Germinal center (tissue), 1 donor: ENCODE measurements around the gene ZNF337.
"Not testable (repeated sequence)": the region's sequence is repeated elsewhere in the genome, so short reads cannot be mapped to it uniquely, and the experiment has no call there.

ENCODE experiments used
- DNase-seq: peaks from one replicate; pipeline ENCODE4 v3.0.0; 2012; ENCODE audit warnings: mixed read lengths, low spot score

The ZNF337 gene

DNA sequence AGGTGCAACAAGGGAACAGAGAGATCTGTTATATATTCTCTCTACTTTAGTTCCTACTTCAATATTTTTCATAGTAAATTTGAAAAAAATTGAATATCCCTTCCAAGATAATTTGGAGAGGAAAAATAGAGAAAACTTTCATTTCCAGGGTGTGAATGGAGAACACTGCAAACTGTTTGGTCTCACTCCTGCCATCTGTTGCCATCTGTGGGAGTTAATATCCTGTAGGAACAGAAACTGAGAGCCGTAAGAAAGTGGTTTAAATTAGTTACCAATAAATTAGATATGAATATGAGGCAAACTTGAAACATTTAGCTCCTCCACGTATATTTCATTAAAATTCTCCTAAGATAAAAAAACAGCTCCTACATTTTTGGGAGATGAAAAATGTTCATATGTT lies 4.2 kb downstream of the ZNF337 start:
- DNase-seq, result no peak

- no peak for DNase-seq
Observed at GRCh38 chr20:25690427-25690826, 6.2 kb downstream of the ZNF337 start.

GRCh38 chr20:25686081-25687067 lies 10.3 kb downstream of the ZNF337 start:
- DNase-seq, result no peak

DNA sequence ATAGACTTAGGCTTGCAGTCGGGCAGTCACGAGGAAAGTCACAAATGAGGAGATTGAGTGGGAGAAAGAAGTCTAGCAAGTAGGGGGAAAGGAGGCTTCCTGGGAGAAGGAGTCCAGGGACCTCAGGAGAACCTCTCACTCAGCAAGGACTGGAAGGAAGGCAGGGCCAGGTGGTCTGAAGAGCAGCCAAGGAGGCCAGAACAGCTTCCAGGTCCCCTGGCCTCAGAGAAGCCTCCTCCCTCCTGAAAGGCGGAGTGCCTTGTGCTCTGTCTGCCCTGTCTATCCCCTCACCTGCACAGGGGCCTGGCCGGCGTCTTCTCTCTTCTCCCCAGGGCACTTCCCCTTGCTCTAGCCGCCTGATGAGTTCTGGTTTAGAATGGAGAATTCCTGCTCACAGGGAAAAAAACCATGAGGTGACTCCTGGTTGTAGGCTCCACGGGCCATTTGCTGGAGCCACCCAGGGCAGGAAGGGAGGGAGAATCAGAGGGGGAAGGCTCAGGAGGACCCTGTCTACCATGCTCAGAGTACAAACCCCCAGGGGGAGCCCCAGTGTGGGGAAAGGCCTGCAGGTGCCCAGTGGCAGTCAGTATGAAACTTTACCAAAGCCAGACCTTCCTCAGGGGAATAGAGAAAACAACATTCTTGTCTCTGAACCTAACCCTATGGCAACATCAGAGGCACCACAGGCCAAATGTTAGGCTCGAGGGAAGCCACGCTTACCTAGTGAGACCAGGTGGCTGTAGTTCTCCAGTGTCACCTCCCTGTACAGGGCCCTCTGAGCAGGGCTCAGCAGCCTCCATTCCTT lies 11.2 kb downstream of the ZNF337 start:
- peak; percentile 39 for DNase-seq

GRCh38 chr20:25683826-25684225 lies 12.8 kb downstream of the ZNF337 start:
- DNase-seq, result not testable (repeated sequence)

DNA sequence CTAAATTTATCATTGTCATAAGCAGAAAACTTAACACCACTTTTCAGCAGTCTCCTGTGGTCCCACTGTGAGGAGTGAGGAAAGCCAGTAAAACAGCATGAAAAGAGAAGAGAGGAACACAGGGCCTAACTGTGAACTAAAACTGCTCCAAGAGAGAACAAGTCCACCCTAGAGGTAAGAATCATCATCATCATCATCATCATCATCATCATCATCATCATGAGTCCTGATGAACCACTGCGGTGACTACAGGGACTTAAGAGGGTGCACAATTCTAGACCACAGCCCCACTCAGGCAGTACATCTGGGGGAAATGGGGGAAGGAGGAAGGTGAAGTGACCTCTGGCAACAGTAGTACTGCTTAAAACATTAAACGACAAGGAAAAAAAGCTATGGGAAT lies 13.6 kb downstream of the ZNF337 start:
- no peak for DNase-seq

DNA sequence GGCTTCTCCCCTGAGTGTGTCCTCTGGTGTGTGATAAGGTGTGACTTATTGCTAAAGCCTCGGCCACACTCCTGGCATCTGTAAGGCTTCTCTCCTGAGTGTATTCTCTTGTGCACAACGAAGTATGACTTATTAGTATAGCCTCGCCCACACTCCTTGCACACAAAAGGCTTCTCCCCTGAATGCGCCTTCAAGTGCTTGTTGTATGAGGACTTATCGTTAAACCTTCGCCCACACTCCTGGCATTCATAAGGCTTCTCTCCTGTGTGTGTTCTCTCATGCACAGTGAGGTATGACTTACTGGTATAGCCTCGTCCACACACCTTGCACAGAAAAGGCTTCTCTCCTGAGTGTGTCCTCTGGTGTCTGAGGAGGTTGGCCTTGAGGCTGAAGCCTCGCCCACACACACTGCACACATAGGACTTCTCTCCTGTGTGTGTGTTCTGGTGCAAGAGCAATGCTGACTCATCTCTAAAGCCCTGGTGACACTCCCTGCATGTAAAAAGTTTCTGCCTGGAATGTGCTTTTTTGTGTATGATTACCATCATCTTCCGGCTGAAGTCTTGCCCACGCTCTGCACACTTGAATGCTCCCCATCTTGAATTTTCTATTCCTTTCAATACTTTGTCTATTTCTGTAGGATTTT lies 20.4 kb downstream of the ZNF337 start:
- DNase-seq, result no peak

- no peak for DNase-seq
Observed at GRCh38 chr20:25675161-25675560, 21.5 kb downstream of the ZNF337 start.

DNA sequence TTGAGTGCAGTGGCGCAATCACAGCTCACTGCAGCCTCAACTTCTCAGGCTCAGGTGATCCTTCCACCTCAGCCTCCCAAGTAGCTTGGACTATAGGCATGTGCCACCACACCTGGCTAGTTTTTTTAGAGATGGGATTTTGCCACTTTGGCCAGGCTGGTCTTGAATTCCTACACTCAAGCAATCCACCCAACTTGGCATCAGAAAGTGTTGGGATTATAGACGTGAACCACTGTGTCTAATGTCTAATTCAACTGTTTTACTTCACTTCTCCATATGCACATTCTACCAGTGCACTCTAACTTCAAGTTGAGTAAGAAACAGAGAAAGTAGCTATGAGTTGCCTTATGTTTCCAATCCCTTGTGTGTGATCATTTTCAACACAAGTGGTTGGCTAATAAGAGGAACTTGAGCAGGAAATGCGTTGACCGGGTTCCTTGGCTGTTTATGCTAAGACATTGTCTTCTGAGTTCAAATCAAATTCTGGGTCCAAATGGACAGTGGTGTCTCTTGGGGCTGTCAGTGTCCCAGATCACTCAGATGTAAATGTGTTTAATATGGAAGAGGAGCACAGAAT lies 23.9 kb downstream of the ZNF337 start:
- DNase-seq, result no peak

- no peak for DNase-seq
Observed at GRCh38 chr20:25669826-25670422, 26.7 kb downstream of the ZNF337 start.

DNA sequence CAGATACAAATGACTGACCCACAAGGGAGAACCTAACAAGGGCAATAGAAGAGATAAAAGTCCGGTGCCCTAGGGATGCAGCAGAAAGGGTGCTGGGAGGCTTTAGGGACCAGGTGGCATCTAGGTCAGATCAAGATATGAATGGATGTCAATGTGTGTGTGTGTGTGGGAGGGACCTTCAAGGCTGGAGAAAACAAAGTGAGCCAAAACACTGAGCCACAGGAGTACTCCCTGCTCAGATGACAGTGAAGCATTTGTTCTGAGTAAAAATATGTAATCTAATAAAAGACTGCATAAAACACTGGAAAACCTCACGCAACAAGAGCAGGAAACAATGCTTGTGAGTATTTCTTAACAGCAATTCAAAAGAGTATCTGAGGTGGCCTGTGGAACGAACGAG lies 28.2 kb downstream of the ZNF337 start:
- no peak for DNase-seq

DNA sequence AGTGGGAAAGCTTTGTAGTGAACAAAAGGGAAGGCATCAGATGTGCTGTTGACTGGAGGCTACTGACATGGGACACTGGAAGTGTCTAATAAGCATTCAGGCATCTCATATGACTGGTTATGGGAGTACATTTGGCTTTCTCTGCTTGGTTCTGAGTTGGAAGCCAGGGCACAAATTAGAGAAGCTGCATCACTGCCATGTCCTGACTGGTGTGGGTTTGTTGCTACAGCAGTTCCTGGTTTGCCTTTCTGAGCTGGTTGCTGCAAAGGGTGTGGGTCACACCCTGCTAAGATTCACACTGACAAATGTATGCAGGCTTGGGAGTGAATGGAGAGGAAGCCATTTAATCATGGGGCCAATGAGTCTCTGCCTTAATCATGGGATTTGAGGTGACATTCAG lies 36.7 kb downstream of the ZNF337 start:
- no peak for DNase-seq

DNA sequence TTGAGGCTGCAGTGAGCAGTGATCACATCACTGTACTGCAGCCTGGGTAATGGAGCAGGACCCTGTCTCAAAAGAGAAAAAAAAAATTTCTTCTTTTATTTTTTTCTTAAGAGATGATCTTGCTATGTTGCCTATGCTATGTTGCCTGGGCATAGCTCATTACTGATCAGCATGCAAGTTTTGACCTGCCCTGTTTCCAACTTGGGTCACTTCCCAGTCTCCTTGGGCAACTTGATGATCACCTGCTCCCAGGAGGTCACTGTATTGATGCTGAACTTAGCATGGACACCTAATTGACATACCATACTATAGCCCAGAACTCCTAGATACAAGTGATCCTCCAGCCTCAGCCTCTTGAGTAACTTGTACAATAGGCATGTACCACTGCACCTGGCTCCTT lies 42.2 kb downstream of the ZNF337 start:
- DNase-seq, result no peak

GRCh38 chr20:25652866-25653265 lies 43.8 kb downstream of the ZNF337 start:
- not testable (repeated sequence) for DNase-seq

- no peak for DNase-seq
Observed at GRCh38 chr20:25644814-25645213, 51.8 kb downstream of the ZNF337 start.

DNA sequence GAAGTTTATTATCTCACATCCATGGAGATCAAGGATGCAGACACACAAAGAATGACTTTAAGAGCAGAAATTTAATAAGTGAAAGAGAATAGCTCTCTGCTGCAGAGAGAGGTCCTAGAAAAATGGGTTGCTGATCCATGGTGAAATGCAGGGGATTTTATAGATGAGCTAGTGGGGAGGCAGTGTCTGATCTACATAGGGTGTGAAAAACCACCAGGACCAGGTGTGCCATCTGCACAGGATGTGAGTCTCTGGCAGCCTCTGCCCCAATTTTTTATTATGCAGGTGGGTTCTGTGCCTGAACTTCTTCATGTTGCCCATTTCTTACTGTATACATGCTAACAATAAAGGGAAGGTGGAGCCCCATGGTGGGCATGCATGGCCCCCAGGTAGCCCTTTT lies 52.9 kb downstream of the ZNF337 start:
- no peak for DNase-seq

DNA sequence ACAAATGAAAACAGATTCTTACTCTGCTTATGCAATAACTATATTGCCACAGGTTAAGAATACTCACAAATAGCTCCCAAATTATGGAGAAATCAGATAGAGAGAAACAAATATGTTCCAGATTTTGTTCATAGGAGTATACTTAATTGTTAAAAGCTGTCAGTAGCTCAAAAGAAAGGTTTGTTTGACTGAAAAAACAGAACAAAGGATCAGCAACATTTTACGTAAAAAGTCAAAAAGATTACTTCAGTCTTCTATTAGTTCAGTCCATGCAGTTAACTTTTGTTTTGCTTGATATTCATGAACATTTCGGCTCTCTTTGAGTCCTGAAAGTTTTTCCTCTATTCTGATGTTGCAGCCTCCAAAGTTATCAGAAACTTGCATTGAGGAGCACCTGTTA lies 59.4 kb downstream of the ZNF337 start:
- DNase-seq, result no peak

GRCh38 chr20:25632940-25633790 lies 63.5 kb downstream of the ZNF337 start:
- no peak for DNase-seq

GRCh38 chr20:25630615-25631014 lies 66.0 kb downstream of the ZNF337 start:
- not testable (repeated sequence) for DNase-seq

GRCh38 chr20:25629816-25630499 lies 66.7 kb downstream of the ZNF337 start:
- no peak for DNase-seq
